ENCODE results near the gene TIGD1.

Gene TIGD1

GRCh38 chr2:232550354-232551249, at the start of gene TIGD1, which contains the start of gene EIF4E2:
Gene TIGD1 (minus strand): TSS chr2:232550557. CDS start chr2:232549882, 675 bp downstream.
Gene EIF4E2 (plus strand): TSS chr2:232550689. CDS start chr2:232550725, 36 bp downstream.
- Histone ChIP-seq H3K9ac (ENCODE audit: low read length) (peak within 1 kb of the TSS; percentile 97), H3K4me1 (ENCODE audit: low read length) (peaks cover 6% of the 10 kb centered on the region; the same call in 1 of the 2 replicates), H3K27me3 (replicated peaks; ENCODE audit: insufficient read depth, low read length) (no peaks in the 10 kb centered on the region), H3K4me2 (ENCODE audit: low read depth, low read length) (peak within 1 kb of the TSS; percentile 79), H3K4me3 (ENCODE audit: low read length) (peak within 1 kb of the TSS; percentile 75), H2AFZ (ENCODE audit: low read length) (peak within 1 kb of the TSS; percentile 85), H3K79me2 (ENCODE audit: low read length) (peaks cover 59% of the 10 kb centered on the region), H3K27ac (ENCODE audit: low read length) (peak within 1 kb of the TSS; percentile 89), H4K20me1 (ENCODE audit: insufficient read depth, low read length) (no peaks in the 10 kb centered on the region), H3K9me2 (replicated peaks; ENCODE audit: insufficient read depth, low read length) (no peaks in the 10 kb centered on the region), H3K9me3 (replicated peaks; ENCODE audit: insufficient read depth, low read length) (no peaks in the 10 kb centered on the region), H3F3A (ENCODE audit: insufficient read depth, low read length) (no peaks in the 10 kb centered on the region; the same call in none of the 2 replicates), H3K36me3 (replicated peaks; ENCODE audit: insufficient read depth, low read length) (no peaks in the 10 kb centered on the region)
- DNase-seq = peak; percentile 92
- TF ChIP-seq CTCF (IDR thresholded peaks at IDR 0.05; ENCODE audit: low read length) (peak; percentile 23), EZH2 (optimal IDR thresholded peaks at IDR 0.05; ENCODE audit: low read depth, low read length) (no peak)

- H3K9me3 ChIP-seq (replicated peaks; ENCODE audit: insufficient read depth, low read length) = no peaks in the 10 kb centered on the region
- H3K9me2 ChIP-seq (replicated peaks; ENCODE audit: insufficient read depth, low read length) = no peaks in the 10 kb centered on the region
- H3K9ac ChIP-seq (ENCODE audit: low read length) = no peak overlapping the region
- H3K27ac ChIP-seq (ENCODE audit: low read length) = no peak overlapping the region
- H3K79me2 ChIP-seq (ENCODE audit: low read length) = no peaks in the 10 kb centered on the region
- no peaks in the 10 kb centered on the region for H3F3A ChIP-seq (ENCODE audit: insufficient read depth, low read length)
- no peak overlapping the region for H2AFZ ChIP-seq (ENCODE audit: low read length)
- H3K27me3 ChIP-seq (replicated peaks; ENCODE audit: insufficient read depth, low read length) = no peaks in the 10 kb centered on the region
- no peaks in the 10 kb centered on the region for H3K36me3 ChIP-seq (replicated peaks; ENCODE audit: insufficient read depth, low read length)
- no peak overlapping the region for H3K4me2 ChIP-seq (ENCODE audit: low read depth, low read length)
- no peaks in the 10 kb centered on the region for H4K20me1 ChIP-seq (ENCODE audit: insufficient read depth, low read length)
- no peak overlapping the region for H3K4me3 ChIP-seq (ENCODE audit: low read length)
- peaks cover 1% of the 10 kb centered on the region for H3K4me1 ChIP-seq (ENCODE audit: low read length)
- no peak for TF ChIP-seq EZH2 (optimal IDR thresholded peaks at IDR 0.05; ENCODE audit: low read depth, low read length)
- no peak for TF ChIP-seq CTCF (IDR thresholded peaks at IDR 0.05; ENCODE audit: low read length)
- TF ChIP-seq EZH2phosphoT487 (IDR thresholded peaks at IDR 0.05; ENCODE audit: low read length) = no peak
- DNase-seq = no peak
These were observed 47.9 kb upstream of the TIGD1 start for GRCh38 chr2:232598293-232598692.

DNA sequence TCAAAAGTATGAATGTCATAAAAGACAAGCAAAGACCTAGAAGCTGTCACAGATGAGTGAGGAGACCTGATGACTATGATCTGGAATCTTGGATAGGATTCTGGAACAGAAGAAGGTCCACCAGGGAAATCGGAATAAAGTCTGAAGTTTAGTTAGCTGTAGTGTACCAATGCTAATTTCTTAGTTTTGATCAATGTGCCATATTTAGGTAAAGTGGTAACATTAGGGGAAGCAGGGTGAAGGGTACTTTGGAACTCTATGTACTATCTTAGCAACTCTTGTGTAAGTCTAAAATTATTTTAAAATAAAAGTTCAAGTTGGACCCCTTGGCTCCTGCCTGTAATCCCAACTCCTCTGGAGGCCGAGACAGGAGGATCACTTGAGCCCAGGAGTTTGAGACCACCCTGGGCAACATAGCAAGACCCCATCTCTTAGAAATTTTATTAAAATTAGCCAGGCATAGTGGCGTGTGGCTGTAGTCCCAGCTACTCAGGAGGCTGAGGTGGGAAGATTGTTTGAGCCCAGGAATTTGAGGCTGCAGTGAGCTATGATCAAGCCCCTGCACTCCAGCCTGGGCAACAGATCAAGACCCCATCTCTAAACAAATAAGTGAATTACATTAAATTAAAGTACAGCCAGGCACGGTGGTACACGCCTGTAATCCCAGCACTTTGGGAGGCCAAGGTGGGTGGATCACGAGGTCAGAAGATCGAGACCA, 47.2 kb upstream of the TIGD1 start:
- Histone ChIP-seq H2AFZ (ENCODE audit: low read length) (no peak overlapping the region), H3K4me3 (ENCODE audit: low read length) (no peak overlapping the region), H3K27ac (ENCODE audit: low read length) (no peak overlapping the region), H4K20me1 (ENCODE audit: insufficient read depth, low read length) (no peaks in the 10 kb centered on the region), H3K9me3 (replicated peaks; ENCODE audit: insufficient read depth, low read length) (no peaks in the 10 kb centered on the region), H3K79me2 (ENCODE audit: low read length) (no peaks in the 10 kb centered on the region), H3K36me3 (replicated peaks; ENCODE audit: insufficient read depth, low read length) (no peaks in the 10 kb centered on the region), H3K4me2 (ENCODE audit: low read depth, low read length) (no peak overlapping the region), H3K9me2 (replicated peaks; ENCODE audit: insufficient read depth, low read length) (no peaks in the 10 kb centered on the region), H3K4me1 (ENCODE audit: low read length) (peaks cover 9% of the 10 kb centered on the region), H3K9ac (ENCODE audit: low read length) (no peak overlapping the region), H3F3A (ENCODE audit: insufficient read depth, low read length) (no peaks in the 10 kb centered on the region), H3K27me3 (replicated peaks; ENCODE audit: insufficient read depth, low read length) (no peaks in the 10 kb centered on the region)
- DNase-seq = no peak
- no peak for TF ChIP-seq EZH2phosphoT487 (IDR thresholded peaks at IDR 0.05; ENCODE audit: low read length)
- no peak for TF ChIP-seq EZH2 (optimal IDR thresholded peaks at IDR 0.05; ENCODE audit: low read depth, low read length)
- TF ChIP-seq CTCF (IDR thresholded peaks at IDR 0.05; ENCODE audit: low read length) = no peak

Measured in MM.1S (cell line).